ENCODE results near the gene CABP4.
"Not testable (repeated sequence)": the region's sequence is repeated elsewhere in the genome, so short reads cannot be mapped to it uniquely, and the experiment has no call there.

Gene CABP4

GRCh38 chr11:67469508-67469811, 14.3 kb downstream of the CABP4 start:
- DNase-seq (ENCODE audit: low read depth in 1 of 2, low spot score in 1 of 2), result no peak
- in situ Hi-C loops (cut with HindIII; ENCODE audit: low pct_unique_long_range_greater_than_20kb, low sequenced_read_pairs), result no loop called here
- no peak for TF ChIP-seq JUND (IDR thresholded peaks at IDR 0.05; ENCODE audit: low read depth)

- DNase-seq (ENCODE audit: low read depth in 1 of 2, low spot score in 1 of 2), result peak in 1 of 2 experiments; percentile 35
- in situ Hi-C loops (cut with HindIII; ENCODE audit: low pct_unique_long_range_greater_than_20kb, low sequenced_read_pairs), result no loop called here
- no peak for TF ChIP-seq JUND (IDR thresholded peaks at IDR 0.05; ENCODE audit: low read depth)
Measured at GRCh38 chr11:67470337-67471002, 15.3 kb downstream of the CABP4 start.

GRCh38 chr11:67472882-67473281, 17.7 kb downstream of the CABP4 start:
- no peak for TF ChIP-seq JUND (IDR thresholded peaks at IDR 0.05; ENCODE audit: low read depth)
- in situ Hi-C loops (cut with HindIII; ENCODE audit: low pct_unique_long_range_greater_than_20kb, low sequenced_read_pairs), result no loop called here
- no peak for DNase-seq (ENCODE audit: low read depth in 1 of 2, low spot score in 1 of 2)

- DNase-seq (ENCODE audit: low read depth in 1 of 2, low spot score in 1 of 2); in situ Hi-C loops (cut with HindIII; ENCODE audit: low pct_unique_long_range_greater_than_20kb, low sequenced_read_pairs): not testable (repeated sequence)
Measured at GRCh38 chr11:67476692-67477091, 21.5 kb downstream of the CABP4 start.

GRCh38 chr11:67477344-67478050, 22.3 kb downstream of the CABP4 start:
- in situ Hi-C loops (cut with HindIII; ENCODE audit: low pct_unique_long_range_greater_than_20kb, low sequenced_read_pairs), result not testable (repeated sequence)

GRCh38 chr11:67482275-67482826, 27.2 kb downstream of the CABP4 start:
- DNase-seq (ENCODE audit: low read depth in 1 of 2, low spot score in 1 of 2), result no peak
- in situ Hi-C loops (cut with HindIII; ENCODE audit: low pct_unique_long_range_greater_than_20kb, low sequenced_read_pairs), result no loop called here
- no peak for TF ChIP-seq JUND (IDR thresholded peaks at IDR 0.05; ENCODE audit: low read depth)

More at GRCh38 chr11:67477344-67478050, 22.3 kb downstream of the CABP4 start:
- not testable (repeated sequence) for DNase-seq (ENCODE audit: low read depth in 1 of 2, low spot score in 1 of 2)

GRCh38 chr11:67482827-67483798, 28.0 kb downstream of the CABP4 start, which contains the start of gene AIP:
AIP (plus strand) TSS chr11:67483026; CDS start chr11:67483159, 133 bp downstream.
- DNase-seq (ENCODE audit: low read depth in 1 of 2, low spot score in 1 of 2), result peak; percentile 99 to 100
- no peak for TF ChIP-seq JUND (IDR thresholded peaks at IDR 0.05; ENCODE audit: low read depth)
- in situ Hi-C loops (cut with HindIII; ENCODE audit: low pct_unique_long_range_greater_than_20kb, low sequenced_read_pairs), result no loop called here

- in situ Hi-C loops (cut with HindIII; ENCODE audit: low pct_unique_long_range_greater_than_20kb, low sequenced_read_pairs), result no loop called here
- no peak for DNase-seq (ENCODE audit: low read depth in 1 of 2, low spot score in 1 of 2)
- no peak for TF ChIP-seq JUND (IDR thresholded peaks at IDR 0.05; ENCODE audit: low read depth)
Measured at GRCh38 chr11:67483831-67484665, 28.9 kb downstream of the CABP4 start.

GRCh38 chr11:67484847-67485311, 29.7 kb downstream of the CABP4 start:
- no peak for TF ChIP-seq JUND (IDR thresholded peaks at IDR 0.05; ENCODE audit: low read depth)
- no peak for DNase-seq (ENCODE audit: low read depth in 1 of 2, low spot score in 1 of 2)
- in situ Hi-C loops (cut with HindIII; ENCODE audit: low pct_unique_long_range_greater_than_20kb, low sequenced_read_pairs), result no loop called here

- DNase-seq (ENCODE audit: low read depth in 1 of 2, low spot score in 1 of 2); in situ Hi-C loops (cut with HindIII; ENCODE audit: low pct_unique_long_range_greater_than_20kb, low sequenced_read_pairs): not testable (repeated sequence)
Measured at GRCh38 chr11:67485873-67486361, 30.8 kb downstream of the CABP4 start.

GRCh38 chr11:67486481-67487195, 31.5 kb downstream of the CABP4 start:
- no peak for DNase-seq (ENCODE audit: low read depth in 1 of 2, low spot score in 1 of 2)
- no peak for TF ChIP-seq JUND (IDR thresholded peaks at IDR 0.05; ENCODE audit: low read depth)
- in situ Hi-C loops (cut with HindIII; ENCODE audit: low pct_unique_long_range_greater_than_20kb, low sequenced_read_pairs), result no loop called here
